Activated CD4-positive, CD25-positive, alpha-beta regulatory T cell treated with anti-CD3 and anti-CD28 coated beads, Interleukin-2, amount 50 U/mL, for 72 hours (primary cell): ENCODE data around the gene FBXL13.

ENCODE experiments used
- DNase-seq: peaks from one replicate; pipeline ENCODE4 v3.0.0; 2021

The FBXL13 gene

GRCh38 chr7:102890292-102890970 is 184.2 kb downstream of the FBXL13 start:
- DNase-seq, result no peak

DNA sequence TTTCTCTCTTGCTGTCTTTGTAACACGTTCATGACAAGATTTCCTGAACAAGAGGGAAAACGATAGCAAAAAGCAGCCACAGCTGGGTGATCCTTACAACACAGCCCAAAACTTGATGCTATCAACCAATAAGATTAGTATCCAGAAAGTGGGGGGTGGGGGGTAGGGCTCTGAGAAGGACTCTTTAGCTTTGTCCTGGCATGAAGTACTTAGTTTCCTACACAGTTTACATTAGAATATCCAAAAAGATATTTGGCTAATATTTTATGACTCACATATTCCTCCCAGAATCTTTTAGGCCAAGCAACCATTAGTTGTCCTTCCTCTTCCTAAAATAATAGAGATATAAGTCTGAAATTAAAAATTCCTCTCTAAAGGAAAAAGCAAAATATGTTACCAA is 184.7 kb downstream of the FBXL13 start:
- no peak for DNase-seq

- no peak for DNase-seq
Observed at GRCh38 chr7:102888561-102889233, 185.9 kb downstream of the FBXL13 start.

DNA sequence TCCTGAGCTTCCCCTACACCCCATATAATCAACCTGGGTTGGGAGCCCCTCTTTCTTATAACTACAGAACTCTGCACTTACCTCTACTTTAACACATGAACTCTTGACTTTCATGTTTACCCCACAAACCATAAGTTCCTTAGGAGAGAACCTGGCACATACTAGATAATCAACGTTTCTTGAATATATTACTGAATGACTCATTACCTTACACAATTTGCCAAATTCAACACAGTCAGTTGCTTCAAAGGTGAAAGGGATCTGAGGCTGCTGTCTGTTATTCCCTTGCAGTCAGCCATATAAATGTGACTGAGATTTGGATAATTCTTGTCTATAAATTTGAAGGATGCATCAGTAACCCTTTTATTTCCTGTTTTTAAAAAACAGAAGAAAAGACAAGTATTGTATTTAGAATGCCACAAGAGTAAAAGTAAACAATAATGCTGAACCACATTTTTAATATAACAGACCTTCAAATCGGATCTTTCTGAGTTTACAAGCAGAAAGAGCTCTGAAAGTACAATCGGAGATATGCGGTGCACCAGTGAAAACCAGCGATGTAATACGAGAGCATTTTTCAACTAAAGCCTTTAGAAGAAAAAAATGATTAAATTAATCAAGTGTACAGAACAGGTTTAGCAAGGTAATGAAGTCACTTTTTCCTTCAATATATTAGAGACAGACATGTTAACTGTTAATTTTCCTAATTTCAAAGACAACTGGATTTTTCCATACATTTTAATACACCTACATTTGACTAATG is 191.3 kb downstream of the FBXL13 start:
- DNase-seq, result no peak

- no peak for DNase-seq
Observed at GRCh38 chr7:102875700-102876295, 198.8 kb downstream of the FBXL13 start.

DNA sequence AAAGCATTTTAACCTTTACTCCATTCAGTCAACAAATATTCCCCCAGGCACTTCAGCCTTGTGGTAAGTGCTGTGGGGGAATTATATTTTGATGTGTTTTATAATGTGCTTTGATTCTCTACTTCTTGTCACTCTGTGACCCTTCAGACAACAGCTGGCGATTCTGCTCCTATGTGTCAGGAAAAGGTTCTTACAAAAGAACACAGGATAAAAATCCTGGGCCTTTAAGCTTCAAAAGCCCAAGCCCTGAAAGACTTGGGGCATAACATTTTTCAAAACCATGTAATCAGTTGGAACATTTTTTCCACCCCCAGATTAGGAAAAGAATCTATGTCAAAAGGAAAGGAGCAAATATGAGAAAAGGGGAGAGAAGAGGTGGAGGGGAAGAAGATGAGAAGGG is 199.6 kb downstream of the FBXL13 start:
- DNase-seq, result no peak

GRCh38 chr7:102874166-102874829 is 200.3 kb downstream of the FBXL13 start:
- DNase-seq, result no peak

- DNase-seq, result no peak
Observed at GRCh38 chr7:102873470-102874165, 201.0 kb downstream of the FBXL13 start.

GRCh38 chr7:102872460-102872859 is 202.1 kb downstream of the FBXL13 start:
- no peak for DNase-seq

- no peak for DNase-seq
Observed at GRCh38 chr7:102869195-102869594, 205.4 kb downstream of the FBXL13 start.

- no peak for DNase-seq
Observed at GRCh38 chr7:102866535-102867215, 207.9 kb downstream of the FBXL13 start.

- no peak for DNase-seq
Observed at GRCh38 chr7:102864958-102865357, 209.6 kb downstream of the FBXL13 start.

DNA sequence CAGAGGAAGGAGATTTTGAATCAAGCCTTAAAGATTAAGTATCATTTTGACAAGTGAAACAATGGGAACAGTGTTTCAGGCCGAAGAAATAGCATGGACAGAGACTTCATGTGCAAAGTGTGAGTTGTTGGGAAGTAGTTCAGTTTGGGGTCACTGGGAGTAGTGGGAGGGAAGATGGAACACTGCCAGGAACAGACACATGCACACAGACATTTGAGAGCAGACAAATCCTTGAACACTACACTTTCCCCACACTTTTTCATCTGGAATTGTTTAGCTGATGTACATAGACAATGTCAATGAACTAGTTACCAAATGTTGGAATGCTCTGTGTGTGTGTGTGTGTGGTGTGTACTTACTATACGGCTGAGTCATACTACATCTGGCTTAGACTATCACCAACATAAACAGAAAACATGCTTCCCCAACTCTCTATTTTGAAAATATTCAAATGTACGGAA is 214.2 kb downstream of the FBXL13 start:
- DNase-seq, result no peak

DNA sequence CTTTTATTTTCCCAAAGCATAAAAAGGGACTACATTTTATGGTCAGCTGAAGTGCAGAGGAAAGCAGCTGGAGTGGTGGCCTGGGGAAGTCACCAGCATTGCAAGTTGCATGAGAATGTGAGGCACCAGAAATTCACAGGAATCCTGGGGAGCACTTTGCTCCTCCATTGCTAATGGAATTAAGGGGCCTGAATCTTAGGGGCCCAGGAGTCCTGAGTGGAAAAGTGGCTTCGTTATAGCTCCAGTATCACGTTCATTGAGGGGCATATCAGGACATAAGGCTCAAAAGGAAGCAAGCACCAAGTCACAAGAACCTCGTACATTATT is 214.8 kb downstream of the FBXL13 start:
- no peak for DNase-seq

- DNase-seq, result no peak
Observed at GRCh38 chr7:102859084-102859798, 215.4 kb downstream of the FBXL13 start.

- DNase-seq, result no peak
Observed at GRCh38 chr7:102856036-102856435, 218.6 kb downstream of the FBXL13 start.

DNA sequence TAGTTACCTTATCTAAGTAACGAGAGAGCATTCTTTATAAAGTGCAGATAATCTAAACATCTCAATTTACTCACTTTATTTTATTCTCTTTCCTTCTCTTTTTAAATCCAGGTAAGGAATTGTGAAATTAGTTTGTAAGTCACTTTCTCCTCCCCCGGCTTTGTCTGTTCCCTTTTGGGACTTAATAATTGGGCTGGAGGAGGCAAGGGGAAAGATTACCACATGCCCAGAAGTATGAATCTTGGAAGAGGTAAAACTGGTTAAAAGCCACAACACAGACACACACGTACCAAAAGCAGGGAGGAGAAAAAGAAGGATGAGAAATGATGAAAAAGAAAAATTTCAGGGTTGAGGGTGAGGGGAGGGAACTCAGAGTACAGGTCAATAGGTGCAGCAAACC is 225.1 kb downstream of the FBXL13 start:
- no peak for DNase-seq

DNA sequence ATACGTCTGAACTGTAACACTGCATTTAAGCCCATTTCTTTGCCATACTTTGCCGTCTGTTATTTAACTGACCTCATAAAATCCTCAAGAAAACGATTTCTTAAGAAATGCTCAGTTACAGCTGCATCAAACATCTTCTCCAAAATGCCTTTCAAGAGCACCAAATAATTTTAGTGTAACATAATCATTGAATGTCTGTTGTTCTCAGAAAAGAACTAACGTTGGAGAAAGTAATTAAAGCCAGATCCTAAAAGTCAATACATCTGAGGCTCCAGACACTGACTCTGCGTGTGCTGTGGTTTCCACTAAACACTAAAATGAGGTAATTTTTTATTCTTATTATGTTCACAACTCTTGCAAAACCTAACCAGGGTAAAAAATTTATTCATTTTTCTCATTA is 225.5 kb downstream of the FBXL13 start:
- no peak for DNase-seq

GRCh38 chr7:102845346-102845745 is 229.2 kb downstream of the FBXL13 start:
- DNase-seq, result no peak

GRCh38 chr7:102843850-102844249 is 230.7 kb downstream of the FBXL13 start:
- DNase-seq, result no peak

DNA sequence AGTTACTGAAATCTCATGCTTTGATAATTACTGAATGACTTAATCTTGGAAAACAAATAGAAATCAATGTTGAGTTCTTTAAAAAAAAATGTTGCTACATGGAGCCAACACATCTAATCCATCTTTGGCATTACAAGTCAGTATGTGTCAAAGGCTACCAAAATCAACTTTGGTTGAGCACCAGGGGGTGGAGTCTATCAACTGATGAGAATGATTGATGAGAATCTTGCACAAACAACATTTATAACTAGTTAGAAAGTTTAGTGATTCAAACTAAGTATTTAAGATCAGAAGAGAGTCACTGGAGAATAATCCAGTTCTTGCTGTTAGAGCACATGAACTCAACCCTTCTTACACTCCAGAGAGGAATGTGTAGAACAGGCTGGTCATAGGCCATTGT is 232.3 kb downstream of the FBXL13 start:
- DNase-seq, result no peak
